Measurements from ENCODE around the gene BCL2L13.
A peak's percentile ranks its signal among the peaks of the same experiment; 100 is the strongest.
"Not testable (repeated sequence)": the region's sequence is repeated elsewhere in the genome, so short reads cannot be mapped to it uniquely, and the experiment has no call there.

The BCL2L13 gene

GRCh38 chr22:17764852-17765251 is 126.3 kb downstream of the BCL2L13 start:
- not testable (repeated sequence) for DNase-seq

GRCh38 chr22:17767233-17768065 is 128.9 kb downstream of the BCL2L13 start:
- DNase-seq: no peak

- no peak for DNase-seq
These were observed 130.6 kb downstream of the BCL2L13 start for GRCh38 chr22:17769013-17769715.

GRCh38 chr22:17769716-17770082 is 131.1 kb downstream of the BCL2L13 start:
- no peak for DNase-seq

- DNase-seq: no peak
These were observed 131.9 kb downstream of the BCL2L13 start for GRCh38 chr22:17770180-17771077.

GRCh38 chr22:17772249-17772957 is 133.8 kb downstream of the BCL2L13 start:
- no peak for DNase-seq

GRCh38 chr22:17772958-17773605 is 134.5 kb downstream of the BCL2L13 start:
- DNase-seq: no peak

- DNase-seq: peak; percentile 27
These were observed 135.1 kb downstream of the BCL2L13 start for GRCh38 chr22:17773606-17774205.

GRCh38 chr22:17774206-17774925 is 135.8 kb downstream of the BCL2L13 start, which contains the start of gene BID:
BID (minus strand) TSS chr22:17774469; CDS start chr22:17750116, 24,353 bp downstream.
- peak; percentile 17 for DNase-seq

GRCh38 chr22:17774926-17775685 is 136.5 kb downstream of the BCL2L13 start:
- no peak for DNase-seq

GRCh38 chr22:17775781-17776465 is 137.4 kb downstream of the BCL2L13 start:
- DNase-seq: no peak

- peak; percentile 37 for DNase-seq
These were observed 138.6 kb downstream of the BCL2L13 start for GRCh38 chr22:17777005-17777716.

- DNase-seq: no peak
These were observed 139.1 kb downstream of the BCL2L13 start for GRCh38 chr22:17777717-17778044.

GRCh38 chr22:17778412-17778976 is 139.9 kb downstream of the BCL2L13 start:
- no peak for DNase-seq

GRCh38 chr22:17779286-17780115 is 140.9 kb downstream of the BCL2L13 start:
- DNase-seq: no peak

GRCh38 chr22:17780116-17780740 is 141.7 kb downstream of the BCL2L13 start:
- no peak for DNase-seq

All from effector CD8-positive, alpha-beta T cell (primary cell).